OCI-LY7 (cell line): ENCODE results near the gene RBM26. TPM values are rescaled to one million over a fixed set of nuclear protein-coding genes. Genes with fewer than 3 reads are reported as not detected.

ENCODE experiments used
- BruUV-seq: library from RNA; stranded (reverse); fragments of 400-500 nt; replicated peaks from 2 replicates; lab custom pipeline; 2021; lab: Mats Ljungman, UMichigan
- CTCF ChIA-PET: fragments of 300-600 bp; sonication (Branson Sonifier 250); formaldehyde crosslinking; loops from one replicate; lab custom pipeline; 2022; ENCODE audit warnings: antibody characterized with exemption; ENCODE audit not compliant: unreplicated experiment; lab: Charles Lee
- POLR2A ChIA-PET: fragments of 300-600 bp; sonication (Branson Sonifier 250); formaldehyde crosslinking; loops from one replicate; lab custom pipeline; 2022; ENCODE audit warnings: antibody characterized with exemption; lab: Charles Lee
- DNase-seq: peaks from one replicate; pipeline ENCODE4 v3.0.0-alpha.2; 2015; ENCODE audit warnings: low spot score
- H2AFZ ChIP-seq: fragments of 200-600 bp; sonication (generic), shearing (Covaris generic); 2 replicates; pipeline ENCODE4 v1.6.1; 2014; ENCODE audit warnings: mild to moderate bottlenecking, antibody characterized with exemption, low read length, moderate library complexity
- H3K27ac ChIP-seq: fragments of 200-600 bp; sonication (generic); 2 replicates; pipeline ENCODE4 v1.5.1; 2014; ENCODE audit warnings: mixed run types, low read depth, mild to moderate bottlenecking, moderate library complexity, low read length, inconsistent platforms; ENCODE audit not compliant: poor library complexity, severe bottlenecking
- H3K36me3 ChIP-seq: fragments of 200-600 bp; sonication (generic); 2 replicates; pipeline ENCODE4 v1.6.1; 2014; ENCODE audit warnings: mild to moderate bottlenecking, antibody characterized with exemption, low read length, moderate library complexity, mixed read lengths; ENCODE audit not compliant: insufficient read depth
- H3K4me1 ChIP-seq: fragments of 200-600 bp; sonication (generic); 2 replicates; pipeline ENCODE4 v1.5.1; 2014; ENCODE audit warnings: mild to moderate bottlenecking, low read length; ENCODE audit not compliant: insufficient read depth, poor library complexity, severe bottlenecking
- H3K4me2 ChIP-seq: fragments of 200-600 bp; sonication (generic); 2 replicates; pipeline ENCODE4 v1.6.1; 2014; ENCODE audit warnings: mild to moderate bottlenecking, low read length
- H3K4me3 ChIP-seq: fragments of 200-600 bp; sonication (generic); 2 replicates; pipeline ENCODE4 v1.5.1; 2014; ENCODE audit warnings: mild to moderate bottlenecking, low read depth, low read length; ENCODE audit not compliant: poor library complexity, severe bottlenecking
- H3K79me2 ChIP-seq: fragments of 200-600 bp; sonication (generic); 2 replicates; pipeline ENCODE4 v1.6.1; 2016; ENCODE audit warnings: low read depth, mild to moderate bottlenecking, low read length, moderate library complexity, mixed read lengths; ENCODE audit not compliant: insufficient read depth
- H3K9me2 ChIP-seq: fragments of 200-600 bp; sonication (generic); 2 replicates; pipeline ENCODE4 v1.6.1; 2016; ENCODE audit warnings: mild to moderate bottlenecking, low read length, mixed read lengths; ENCODE audit not compliant: insufficient read depth
- H3K9me3 ChIP-seq: fragments of 200-600 bp; sonication (generic); 2 replicates; pipeline ENCODE4 v1.6.1; 2014; ENCODE audit warnings: mild to moderate bottlenecking, mixed run types, low read length, mixed read lengths
- H4K20me1 ChIP-seq: fragments of 200-600 bp; sonication (generic); 2 replicates; pipeline ENCODE4 v1.6.1; 2014; ENCODE audit warnings: mild to moderate bottlenecking, antibody characterized with exemption, low read length, moderate library complexity, mixed read lengths; ENCODE audit not compliant: insufficient read depth
- EZH2phosphoT487 ChIP-seq: fragments of 200-600 bp; sonication (generic); IDR thresholded peaks from 2 replicates; pipeline ENCODE4 v1.6.1; 2018; ENCODE audit warnings: low read depth, borderline replicate concordance, mild to moderate bottlenecking, mixed run types, antibody characterized with exemption, low read length, moderate library complexity, mixed read lengths
- intact Hi-C: fragments of 100-400 bp; cut with micrococcal nuclease; formaldehyde crosslinking; loops from one replicate; pipeline ENCODE4 v1.10.0; 2022; ENCODE audit not compliant: unreplicated experiment
- small RNA-seq: library from RNA; depleted of rRNA; stranded (forward); fragments of <200 nt; gene quantifications from one replicate; pipeline ENCODE3, GENCODE V24; 2014
- total RNA-seq, 2 experiments: library from RNA; depleted of rRNA in 1 of 2; stranded (reverse); fragments of >200 nt in 1 of 2; shearing (Covaris generic) in 1 of 2; gene quantifications; 2 replicates each; pipeline ENCODE4 v1.2.3, GENCODE V29; 2014 to 2022
- TF ChIP-seq, protein P1 (sequence below): fragments of 200-600 bp; sonication (generic); conservative IDR thresholded peaks from 2 replicates; pipeline ENCODE4 v1.5.1; 2014; ENCODE audit warnings: mild to moderate bottlenecking, antibody characterized with exemption, low read length, moderate library complexity, mixed read lengths

RBM26 gene
- total RNA-seq, 2 experiments from 2014 or later, result 44.1 to 85.2 TPM

DNA sequence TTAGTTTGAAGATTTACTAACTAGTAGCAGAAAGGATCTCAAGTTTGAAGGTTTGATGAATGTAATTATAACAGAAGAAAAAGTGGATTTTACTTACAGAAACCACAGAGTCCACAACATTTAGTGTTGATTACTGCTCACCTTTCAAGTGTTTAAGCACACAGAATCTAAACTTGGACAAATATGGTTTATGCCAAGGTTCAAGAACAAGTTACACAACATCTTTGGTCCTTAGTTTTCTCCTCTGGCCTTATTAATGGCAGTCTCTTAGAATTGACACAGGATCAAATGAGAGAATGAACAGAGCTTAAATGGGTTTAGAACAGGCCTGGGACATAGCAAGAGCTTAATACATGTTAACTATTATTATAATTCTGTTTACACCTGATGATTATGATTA lies 133.0 kb downstream of the RBM26 start:
- H3K4me2 ChIP-seq, result no peak overlapping the region
- POLR2A ChIA-PET, result interaction anchor here (1.2 kb wide), 1 partner anchor 11 kb away, joined by 4 read pairs; no protein-coding TSS in a partner anchor
- CTCF ChIA-PET, result no interaction called here
- H4K20me1 ChIP-seq, result no peaks in the 10 kb centered on the region
- no TSS peak for BruUV-seq
- no peak overlapping the region for H3K27ac ChIP-seq
- no peaks in the 10 kb centered on the region for H3K36me3 ChIP-seq
- no peaks in the 10 kb centered on the region for H3K79me2 ChIP-seq
- H3K4me3 ChIP-seq, result no peak overlapping the region
- no peaks in the 10 kb centered on the region for H3K9me3 ChIP-seq
- no peak overlapping the region for H2AFZ ChIP-seq
- DNase-seq, result no peak
- intact Hi-C loops, result no loop called here
- TF ChIP-seq EZH2phosphoT487, result no peak
- TF ChIP-seq, protein P1, sequence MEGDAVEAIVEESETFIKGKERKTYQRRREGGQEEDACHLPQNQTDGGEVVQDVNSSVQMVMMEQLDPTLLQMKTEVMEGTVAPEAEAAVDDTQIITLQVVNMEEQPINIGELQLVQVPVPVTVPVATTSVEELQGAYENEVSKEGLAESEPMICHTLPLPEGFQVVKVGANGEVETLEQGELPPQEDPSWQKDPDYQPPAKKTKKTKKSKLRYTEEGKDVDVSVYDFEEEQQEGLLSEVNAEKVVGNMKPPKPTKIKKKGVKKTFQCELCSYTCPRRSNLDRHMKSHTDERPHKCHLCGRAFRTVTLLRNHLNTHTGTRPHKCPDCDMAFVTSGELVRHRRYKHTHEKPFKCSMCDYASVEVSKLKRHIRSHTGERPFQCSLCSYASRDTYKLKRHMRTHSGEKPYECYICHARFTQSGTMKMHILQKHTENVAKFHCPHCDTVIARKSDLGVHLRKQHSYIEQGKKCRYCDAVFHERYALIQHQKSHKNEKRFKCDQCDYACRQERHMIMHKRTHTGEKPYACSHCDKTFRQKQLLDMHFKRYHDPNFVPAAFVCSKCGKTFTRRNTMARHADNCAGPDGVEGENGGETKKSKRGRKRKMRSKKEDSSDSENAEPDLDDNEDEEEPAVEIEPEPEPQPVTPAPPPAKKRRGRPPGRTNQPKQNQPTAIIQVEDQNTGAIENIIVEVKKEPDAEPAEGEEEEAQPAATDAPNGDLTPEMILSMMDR, result no peak
- H3K9me2 ChIP-seq, result no peaks in the 10 kb centered on the region
- no peaks in the 10 kb centered on the region for H3K4me1 ChIP-seq

DNA sequence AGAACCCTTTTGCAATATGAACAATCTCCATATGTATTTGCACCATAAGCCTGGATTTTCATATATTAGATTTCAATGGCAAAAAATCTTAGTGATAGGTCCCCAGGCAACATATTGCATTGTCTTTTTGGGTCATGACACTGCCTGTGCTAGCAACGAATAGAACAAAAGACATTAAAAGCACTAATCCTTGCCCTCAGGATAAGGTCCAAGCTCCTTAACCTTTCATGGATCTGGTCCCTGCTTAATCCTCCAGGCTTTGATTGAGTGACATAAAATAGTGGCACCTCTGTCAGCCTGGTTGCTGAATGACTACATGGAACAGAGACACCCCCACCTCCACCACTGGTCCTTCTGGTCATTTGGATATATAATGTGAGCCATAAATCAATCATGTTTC lies 134.4 kb downstream of the RBM26 start:
- Histone ChIP-seq H3K4me1 (no peaks in the 10 kb centered on the region), H2AFZ (no peak overlapping the region), H3K79me2 (no peaks in the 10 kb centered on the region), H3K36me3 (no peaks in the 10 kb centered on the region), H4K20me1 (no peaks in the 10 kb centered on the region), H3K9me3 (no peaks in the 10 kb centered on the region), H3K4me2 (no peak overlapping the region), H3K4me3 (no peak overlapping the region), H3K9me2 (no peaks in the 10 kb centered on the region), H3K27ac (no peak overlapping the region)
- TF ChIP-seq, protein P1, result no peak
- TF ChIP-seq EZH2phosphoT487, result no peak
- CTCF ChIA-PET, result no interaction called here
- POLR2A ChIA-PET, result interaction anchor here (0.7 kb wide), 1 partner anchor 149 kb away, joined by 3 read pairs; no protein-coding TSS in a partner anchor
- intact Hi-C loops, result no loop called here
- no peak for DNase-seq
- no TSS peak for BruUV-seq

DNA sequence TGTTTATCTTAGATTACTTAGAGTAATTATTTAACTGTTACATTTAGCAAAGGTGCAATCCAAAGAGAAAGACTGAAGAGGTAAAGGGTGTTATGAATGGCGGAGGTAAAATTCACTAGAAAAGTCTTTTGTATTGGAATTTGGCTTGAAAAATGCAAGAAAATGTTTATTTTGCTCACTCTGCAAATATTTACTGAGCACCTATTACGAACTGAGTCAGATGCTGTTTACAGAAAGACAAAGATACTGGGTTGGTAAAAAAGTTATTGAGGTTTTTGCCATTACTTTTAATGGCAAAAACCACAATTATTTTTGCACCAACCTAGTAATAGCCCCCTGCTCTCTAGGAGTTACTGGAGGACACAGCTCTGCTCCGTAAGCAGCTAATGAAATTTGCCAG lies 135.2 kb downstream of the RBM26 start:
- CTCF ChIA-PET, result no interaction called here
- no TSS peak for BruUV-seq
- no peak for TF ChIP-seq EZH2phosphoT487
- TF ChIP-seq, protein P1, result no peak

More for the DNA sequence above, 135.2 kb downstream of the RBM26 start:
- no peaks in the 10 kb centered on the region for H4K20me1 ChIP-seq
- no peak overlapping the region for H3K4me3 ChIP-seq
- no peak overlapping the region for H2AFZ ChIP-seq
- H3K9me3 ChIP-seq, result no peaks in the 10 kb centered on the region
- H3K4me2 ChIP-seq, result no peak overlapping the region
- no peaks in the 10 kb centered on the region for H3K4me1 ChIP-seq
- no peak overlapping the region for H3K27ac ChIP-seq
- POLR2A ChIA-PET, result interaction anchor here (0.7 kb wide), 1 partner anchor 22 kb away, joined by 3 read pairs; no protein-coding TSS in a partner anchor
- intact Hi-C loops, result no loop called here
- DNase-seq, result no peak
- H3K9me2 ChIP-seq, result no peaks in the 10 kb centered on the region
- no peaks in the 10 kb centered on the region for H3K36me3 ChIP-seq
- no peaks in the 10 kb centered on the region for H3K79me2 ChIP-seq

Small RNAs within 50 kb of the gene (small RNA-seq; reads per million reads assigned to genes)
- gene RNA5SP33, result not detected

Other genes starting within 250 kb of the RBM26 start
- gene NDFIP2, start 74.9 kb upstream of the RBM26 start, total RNA-seq (2014; rRNA removed; shearing (Covaris generic)), result 0.18 and 0.54 TPM in 2 replicates
- gene NDFIP2, start 74.9 kb upstream of the RBM26 start, total RNA-seq (2022), result 4.0 and 4.8 TPM in 2 replicates